NB4 (cell line): Measurements from ENCODE around the gene EBLN2.
"Not testable (repeated sequence)": the region's sequence is repeated elsewhere in the genome, so short reads cannot be mapped to it uniquely, and the experiment has no call there.

Experiments used
- DNase-seq: peaks from one replicate; pipeline ENCODE4 v3.0.0; 2010; ENCODE audit warnings: low read depth
- H3K4me3 ChIP-seq: one replicate; pipeline ENCODE4 v1.5.1; 2011; ENCODE audit warnings: mild to moderate bottlenecking, low read depth, low read length, moderate library complexity
- CTCF ChIP-seq: IDR thresholded peaks from one replicate; pipeline ENCODE4 v1.5.1; 2012; ENCODE audit warnings: low read depth, low read length
- MAX ChIP-seq: IDR thresholded peaks from 2 replicates; pipeline ENCODE4 v1.6.1; 2011; ENCODE audit warnings: low read depth, low read length
- MYC ChIP-seq: IDR thresholded peaks from 2 replicates; pipeline ENCODE4 v1.6.1; 2011; ENCODE audit warnings: low read depth, low read length
- POLR2A ChIP-seq: IDR thresholded peaks from 2 replicates; pipeline ENCODE4 v1.6.1; 2011; ENCODE audit warnings: mild to moderate bottlenecking; ENCODE audit not compliant: insufficient read length; ENCODE audit errors: extremely low read depth

Gene EBLN2

GRCh38 chr3:73049319-73049718 is 12.1 kb upstream of the EBLN2 start:
- H3K4me3 ChIP-seq: no peak overlapping the region
- no peak for TF ChIP-seq MAX
- no peak for DNase-seq

- TF ChIP-seq MAX: no peak
- no peak for TF ChIP-seq POLR2A
- TF ChIP-seq CTCF: no peak
- TF ChIP-seq MYC: no peak
- no peak for DNase-seq
- H3K4me3 ChIP-seq: no peak overlapping the region
These were observed 8.6 kb upstream of the EBLN2 start for GRCh38 chr3:73052857-73053256.

GRCh38 chr3:73055583-73055982 is 5.9 kb upstream of the EBLN2 start:
- no peak for TF ChIP-seq POLR2A
- no peak for TF ChIP-seq MAX
- no peak for TF ChIP-seq MYC
- TF ChIP-seq CTCF: no peak
- no peak for DNase-seq
- H3K4me3 ChIP-seq: no peak overlapping the region

GRCh38 chr3:73056014-73056844 is 5.2 kb upstream of the EBLN2 start:
- DNase-seq: peak; percentile 41
- H3K4me3 ChIP-seq: no peak overlapping the region
- TF ChIP-seq CTCF: peak; percentile 18
- no peak for TF ChIP-seq MYC

GRCh38 chr3:73056845-73057150 is 4.7 kb upstream of the EBLN2 start:
- TF ChIP-seq MYC (no peak), POLR2A (no peak), CTCF (no peak), MAX (no peak)
- H3K4me3 ChIP-seq: no peak overlapping the region
- DNase-seq: no peak

- TF ChIP-seq MAX: no peak
- TF ChIP-seq POLR2A: no peak
- no peak for TF ChIP-seq CTCF
- no peak for TF ChIP-seq MYC
- DNase-seq: no peak
- H3K4me3 ChIP-seq: no peak overlapping the region
These were observed 1.1 kb upstream of the EBLN2 start for GRCh38 chr3:73060302-73060723.

GRCh38 chr3:73066243-73066642 is 4.8 kb downstream of the EBLN2 start:
- DNase-seq, H3K4me3 ChIP-seq: not testable (repeated sequence)
